A549 (cell line): ENCODE data around the gene ADAMTS14. TPM values are rescaled to one million over a fixed set of nuclear protein-coding genes. Genes with fewer than 3 reads are reported as not detected.
"Not testable (repeated sequence)": the region's sequence is repeated elsewhere in the genome, so short reads cannot be mapped to it uniquely, and the experiment has no call there.

Source experiments
- ATAC-seq, 2 experiments: fragments of 200-7000 bp in 1 of 2; fragments of >200 bp in 1 of 2; cut with Nextera tagmentation in 1 of 2; cut with Tn5 transposase in 1 of 2; 3 replicates each; pipeline versions ENCODE4 v1.8.0 to v1.9.1; 2018 to 2020; ENCODE audit warnings: mild to moderate bottlenecking in 1 of 2, moderate library complexity in 1 of 2
- CTCF ChIA-PET: fragments of 300-600 bp; sonication (Branson Sonifier 250); formaldehyde crosslinking; extraction: SDS; loops from one replicate; lab custom pipeline; 2021; ENCODE audit warnings: antibody characterized with exemption, inconsistent platforms; lab: Yijun Ruan, JAX
- POLR2A ChIA-PET: fragments of 350-600 bp; formaldehyde crosslinking; extraction: SDS; loops from one replicate; lab custom pipeline; 2021; ENCODE audit warnings: antibody characterized with exemption, inconsistent platforms; lab: Yijun Ruan, JAX
- DNase-seq, 2 experiments: peaks; one replicate each; pipeline versions ENCODE4 v3.0.0 to v3.0.0-alpha.2; 2011 to 2016; ENCODE audit warnings: low read depth in 1 of 2, low spot score in 1 of 2
- FAIRE-seq: peaks from 2 replicates; lab custom pipeline; 2011; peaks lifted over from hg19 to GRCh38; lab: Jason Lieb, UNC
- H3K27ac ChIP-seq, 2 experiments: fragments of >200 bp; sonication (Bioruptor Twin); formaldehyde crosslinking; 3 replicates each; pipeline ENCODE4 v1.5.1; 2016 to 2017
- H3K4me1 ChIP-seq: fragments of >200 bp; sonication (Bioruptor Twin); formaldehyde crosslinking; 3 replicates; pipeline ENCODE4 v1.6.1; 2016
- H3K4me2 ChIP-seq: fragments of >200 bp; sonication (Bioruptor Twin); formaldehyde crosslinking; 3 replicates; pipeline ENCODE4 v1.6.1; 2016
- H3K4me3 ChIP-seq: fragments of >200 bp; sonication (Bioruptor Twin); formaldehyde crosslinking; 3 replicates; pipeline ENCODE4 v1.5.1; 2016
- H3K9me3 ChIP-seq: fragments of >200 bp; sonication (Bioruptor Twin); formaldehyde crosslinking; 3 replicates; pipeline ENCODE4 v1.6.1; 2016
- CBX2 ChIP-seq: fragments of 200-600 bp; sonication (generic); IDR thresholded peaks from 2 replicates; pipeline ENCODE4 v1.6.1; 2016; ENCODE audit warnings: low read depth, mild to moderate bottlenecking, borderline replicate concordance
- CHD4 ChIP-seq: fragments of 200-600 bp; sonication (generic); IDR thresholded peaks from 2 replicates; pipeline ENCODE4 v1.6.1; 2016; ENCODE audit warnings: antibody characterized with exemption, mild to moderate bottlenecking, borderline replicate concordance
- CTCF ChIP-seq: fragments of >200 bp; sonication (Bioruptor Twin); formaldehyde crosslinking; IDR thresholded peaks from 3 replicates; pipeline ENCODE4 v1.5.1; 2016
- EHF ChIP-seq: fragments of 250-450 bp; sonication (Bioruptor Pico); IDR thresholded peaks from 2 replicates; pipeline ENCODE4 v1.5.0; 2020; ENCODE audit warnings: mild to moderate bottlenecking
- EP300 ChIP-seq, 2 experiments: fragments of >200 bp; sonication (Bioruptor Twin); formaldehyde crosslinking; IDR thresholded peaks; 2 replicates in 1 of 2; 3 replicates in 1 of 2; pipeline ENCODE4 v1.6.1; 2016 to 2017
- FOSB ChIP-seq: fragments of 250-450 bp; sonication (Bioruptor Pico); IDR thresholded peaks from 2 replicates; pipeline ENCODE4 v1.5.0; 2020; ENCODE audit warnings: mild to moderate bottlenecking, moderate library complexity
- HEYL ChIP-seq: fragments of 250-450 bp; sonication (Bioruptor Pico); IDR thresholded peaks from 2 replicates; pipeline ENCODE4 v1.8.0; 2021; ENCODE audit warnings: mild to moderate bottlenecking, moderate library complexity
- HMGXB4 ChIP-seq: fragments of 250-450 bp; sonication (Bioruptor Pico); IDR thresholded peaks from 2 replicates; pipeline ENCODE4 v1.5.0; 2021; ENCODE audit warnings: mild to moderate bottlenecking, moderate library complexity, borderline replicate concordance
- HOXB13 ChIP-seq: fragments of 250-450 bp; sonication (Bioruptor Pico); IDR thresholded peaks from 2 replicates; pipeline ENCODE4 v1.5.0; 2020; ENCODE audit warnings: low read depth, mild to moderate bottlenecking, moderate library complexity
- MAZ ChIP-seq: fragments of 150-350 bp; IDR thresholded peaks from 2 replicates; pipeline ENCODE4 v1.6.1; 2014; ENCODE audit warnings: antibody characterized with exemption, low read depth, low read length, borderline replicate concordance
- NFE2L2 ChIP-seq: fragments of 150-350 bp; conservative IDR thresholded peaks from 2 replicates; pipeline ENCODE4 v1.6.1; 2014; ENCODE audit warnings: low read length
- POLR2A ChIP-seq: IDR thresholded peaks from 2 replicates; pipeline ENCODE4 v1.6.1; 2012; ENCODE audit warnings: mild to moderate bottlenecking, low read length
- POLR2AphosphoS2 ChIP-seq: conservative IDR thresholded peaks from 2 replicates; pipeline ENCODE4 v1.6.1; 2012; ENCODE audit warnings: low read length, improper control_type of control experiment, inconsistent platforms
- TFCP2L1 ChIP-seq: fragments of 250-450 bp; sonication (Bioruptor Pico); IDR thresholded peaks from 2 replicates; pipeline ENCODE4 v1.5.0; 2021; ENCODE audit warnings: mild to moderate bottlenecking
- ZC3H11A ChIP-seq: fragments of 450-650 bp; IDR thresholded peaks from 2 replicates; pipeline ENCODE4 v1.6.1; 2014; ENCODE audit warnings: antibody characterized with exemption, mild to moderate bottlenecking
- ZNF302 ChIP-seq: fragments of 250-450 bp; sonication (Bioruptor Pico); IDR thresholded peaks from 2 replicates; pipeline ENCODE4 v1.9.0; 2021; ENCODE audit warnings: inconsistent platforms, mild to moderate bottlenecking, moderate library complexity
- ZSCAN20 ChIP-seq: fragments of 250-450 bp; sonication (Bioruptor Pico); IDR thresholded peaks from 2 replicates; pipeline ENCODE4 v1.8.0; 2022; ENCODE audit warnings: mild to moderate bottlenecking, moderate library complexity
- WGBS: methylation state at CpG from one replicate; pipeline ENCODE4 v1.1.6; 2017; ENCODE audit errors: missing lambda C conversion rate; 5-methylcytosine and 5-hydroxymethylcytosine counted together
- polyA plus RNA-seq, 4 experiments: library from polyadenylated mRNA; depleted of rRNA in 3 of 4; stranded (reverse); fragments of >200 nt; fragmentation: RNase III in 1 of 4; extraction: RNeasy Plus Mini Kit Qiagen cat#74134 plus additional on column Dnase treatment in 1 of 4; gene quantifications; 2 replicates in 3 of 4; 3 replicates in 1 of 4; pipeline ENCODE4 v1.2.3, GENCODE V29; 2011 to 2017
- TF ChIP-seq, protein P1 (sequence below): fragments of 200-600 bp; sonication (generic); IDR thresholded peaks from 2 replicates; pipeline ENCODE4 v1.6.1; 2016; ENCODE audit warnings: antibody characterized with exemption, mild to moderate bottlenecking, moderate library complexity
- TF ChIP-seq, protein P2 (sequence below): fragments of 250-450 bp; sonication (Bioruptor Pico); IDR thresholded peaks from 2 replicates; pipeline ENCODE4 v1.5.0; 2020; ENCODE audit warnings: low read depth, mild to moderate bottlenecking, moderate library complexity
- TF ChIP-seq, protein P3 (sequence below): IDR thresholded peaks from 2 replicates; pipeline ENCODE4 v1.6.1; 2012

The ADAMTS14 gene
- polyA plus RNA-seq, 2 of the 4 experiments (the other 2 are of a cell fraction) = 0.03 TPM; not detected in 1

- no peak for DNase-seq
- Histone ChIP-seq H3K27ac (no peak overlapping the region), H3K4me2 (no peak overlapping the region), H3K4me3 (no peak overlapping the region), H3K9me3 (peaks cover 3% of the 10 kb centered on the region; the same call in 1 of the 3 replicates), H3K4me1 (no peaks in the 10 kb centered on the region)
- FAIRE-seq = no peak
- TF ChIP-seq NFE2L2 = no peak
- TF ChIP-seq MAZ = no peak
- no peak for TF ChIP-seq EHF
- TF ChIP-seq, protein P1, sequence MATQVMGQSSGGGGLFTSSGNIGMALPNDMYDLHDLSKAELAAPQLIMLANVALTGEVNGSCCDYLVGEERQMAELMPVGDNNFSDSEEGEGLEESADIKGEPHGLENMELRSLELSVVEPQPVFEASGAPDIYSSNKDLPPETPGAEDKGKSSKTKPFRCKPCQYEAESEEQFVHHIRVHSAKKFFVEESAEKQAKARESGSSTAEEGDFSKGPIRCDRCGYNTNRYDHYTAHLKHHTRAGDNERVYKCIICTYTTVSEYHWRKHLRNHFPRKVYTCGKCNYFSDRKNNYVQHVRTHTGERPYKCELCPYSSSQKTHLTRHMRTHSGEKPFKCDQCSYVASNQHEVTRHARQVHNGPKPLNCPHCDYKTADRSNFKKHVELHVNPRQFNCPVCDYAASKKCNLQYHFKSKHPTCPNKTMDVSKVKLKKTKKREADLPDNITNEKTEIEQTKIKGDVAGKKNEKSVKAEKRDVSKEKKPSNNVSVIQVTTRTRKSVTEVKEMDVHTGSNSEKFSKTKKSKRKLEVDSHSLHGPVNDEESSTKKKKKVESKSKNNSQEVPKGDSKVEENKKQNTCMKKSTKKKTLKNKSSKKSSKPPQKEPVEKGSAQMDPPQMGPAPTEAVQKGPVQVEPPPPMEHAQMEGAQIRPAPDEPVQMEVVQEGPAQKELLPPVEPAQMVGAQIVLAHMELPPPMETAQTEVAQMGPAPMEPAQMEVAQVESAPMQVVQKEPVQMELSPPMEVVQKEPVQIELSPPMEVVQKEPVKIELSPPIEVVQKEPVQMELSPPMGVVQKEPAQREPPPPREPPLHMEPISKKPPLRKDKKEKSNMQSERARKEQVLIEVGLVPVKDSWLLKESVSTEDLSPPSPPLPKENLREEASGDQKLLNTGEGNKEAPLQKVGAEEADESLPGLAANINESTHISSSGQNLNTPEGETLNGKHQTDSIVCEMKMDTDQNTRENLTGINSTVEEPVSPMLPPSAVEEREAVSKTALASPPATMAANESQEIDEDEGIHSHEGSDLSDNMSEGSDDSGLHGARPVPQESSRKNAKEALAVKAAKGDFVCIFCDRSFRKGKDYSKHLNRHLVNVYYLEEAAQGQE = no peak
- no peak for TF ChIP-seq ZSCAN20 (CRISPR knock-in tag)
- no peak for TF ChIP-seq CTCF
- WGBS = 47% methylated on average over 2 of the region's 2 CpGs
- POLR2A ChIA-PET = no interaction called here
- no peak for ATAC-seq
- CTCF ChIA-PET = interaction anchor here (1.0 to 2.3 kb wide), 4 partner anchors 10 to 220 kb away, joined by 3 to 6 read pairs (median 4); no protein-coding TSS in a partner anchor
Observed at GRCh38 chr10:70770001-70770400, 97.7 kb downstream of the ADAMTS14 start.

DNA sequence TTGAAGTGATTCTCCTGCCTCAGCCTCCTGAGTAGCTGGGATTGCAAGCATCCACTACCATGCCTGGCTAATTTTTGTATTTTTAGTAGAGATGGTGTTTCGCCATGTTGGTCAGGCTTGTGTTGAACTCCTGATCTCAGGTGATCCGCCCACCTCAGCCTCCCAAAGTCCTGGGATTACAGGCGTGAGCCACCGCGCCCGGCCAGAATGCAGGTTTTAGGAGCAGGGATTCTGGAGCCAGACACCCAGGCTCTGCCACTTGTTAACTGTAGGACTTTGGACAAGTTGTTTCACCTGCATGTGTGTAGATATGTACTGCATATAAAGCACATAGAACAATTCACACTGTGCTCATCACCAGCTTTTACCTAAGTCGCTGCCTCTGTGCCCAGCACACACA, 98.2 kb downstream of the ADAMTS14 start:
- H3K9me3 ChIP-seq, POLR2A ChIA-PET, ATAC-seq, FAIRE-seq, H3K27ac ChIP-seq, DNase-seq, H3K4me1 ChIP-seq, H3K4me2 ChIP-seq, H3K4me3 ChIP-seq: not testable (repeated sequence)
- CTCF ChIA-PET = interaction anchor here (1.0 to 1.3 kb wide), 3 partner anchors 11 to 219 kb away, joined by 3 to 4 read pairs (median 4); no protein-coding TSS in a partner anchor
- 76% methylated on average over 7 of the region's 7 CpGs for WGBS

DNA sequence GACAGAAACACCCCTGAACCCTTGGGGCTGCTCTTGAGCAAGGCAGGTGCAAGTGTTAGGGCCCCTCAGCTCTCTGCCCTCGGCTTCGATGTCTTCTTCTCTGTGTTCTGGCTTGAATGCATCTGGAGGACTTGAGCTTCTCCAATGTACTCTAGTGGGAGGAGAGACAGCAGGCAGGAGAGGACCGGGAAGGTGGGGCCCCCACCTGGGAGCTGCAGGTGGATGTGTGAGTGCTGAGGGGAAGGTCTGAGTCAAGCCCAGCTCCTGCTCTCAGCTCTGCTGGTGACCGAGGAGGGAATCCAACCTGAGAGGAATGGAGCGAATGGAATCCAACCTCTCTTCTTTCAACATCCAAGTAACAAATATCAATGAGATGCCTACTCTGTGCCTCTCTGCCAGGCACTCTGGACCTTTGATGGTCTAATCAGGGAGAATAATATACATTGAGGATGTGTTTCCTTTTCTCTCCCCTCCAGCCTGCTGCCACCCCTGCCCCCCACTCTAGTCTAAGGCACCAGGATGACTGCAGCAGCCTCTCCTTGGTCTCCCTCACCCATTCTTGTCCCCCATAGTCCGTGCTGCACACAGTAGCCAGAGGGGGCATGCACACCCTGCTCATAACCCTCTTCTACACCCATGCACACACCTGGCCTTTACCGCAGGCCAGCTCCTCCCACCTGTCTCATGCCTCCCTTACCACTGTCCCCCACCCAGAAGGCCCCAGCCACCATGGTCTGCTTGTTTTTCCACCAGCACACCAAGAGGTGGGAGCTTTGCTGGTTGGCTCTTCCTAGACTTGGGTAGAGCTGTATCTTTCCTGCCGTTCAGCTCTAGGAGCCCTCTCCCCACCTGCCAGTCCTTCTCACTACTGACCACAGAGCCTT, 99.2 kb downstream of the ADAMTS14 start:
- Histone ChIP-seq H3K4me3 (no peak overlapping the region), H3K4me2 (no peak overlapping the region), H3K27ac (no peak overlapping the region), H3K9me3 (no peaks in the 10 kb centered on the region), H3K4me1 (no peaks in the 10 kb centered on the region)
- ChIA-PET POLR2A (no interaction called here), CTCF (interaction anchor here (5.7 kb wide), 1 partner anchor 12 kb away, joined by 41 read pairs; no protein-coding TSS in a partner anchor)
- DNase-seq (no peak), ATAC-seq (no peak), FAIRE-seq (no peak)
- TF ChIP-seq FOSB (CRISPR knock-in tag) (no peak), POLR2AphosphoS2 (no peak), CBX2 (no peak), ZNF302 (no peak), ZSCAN20 (CRISPR knock-in tag) (no peak), EP300 (IDR thresholded peaks at IDR 0.05) (no peak), HEYL (CRISPR knock-in tag) (no peak), CHD4 (no peak), POLR2A (no peak), HMGXB4 (CRISPR knock-in tag) (no peak), ZC3H11A (no peak), EHF (no peak), TFCP2L1 (CRISPR knock-in tag) (no peak), HOXB13 (CRISPR knock-in tag) (no peak)
- TF ChIP-seq, protein P2, sequence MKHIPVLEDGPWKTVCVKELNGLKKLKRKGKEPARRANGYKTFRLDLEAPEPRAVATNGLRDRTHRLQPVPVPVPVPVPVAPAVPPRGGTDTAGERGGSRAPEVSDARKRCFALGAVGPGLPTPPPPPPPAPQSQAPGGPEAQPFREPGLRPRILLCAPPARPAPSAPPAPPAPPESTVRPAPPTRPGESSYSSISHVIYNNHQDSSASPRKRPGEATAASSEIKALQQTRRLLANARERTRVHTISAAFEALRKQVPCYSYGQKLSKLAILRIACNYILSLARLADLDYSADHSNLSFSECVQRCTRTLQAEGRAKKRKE (CRISPR knock-in tag) = no peak
- TF ChIP-seq, protein P3, sequence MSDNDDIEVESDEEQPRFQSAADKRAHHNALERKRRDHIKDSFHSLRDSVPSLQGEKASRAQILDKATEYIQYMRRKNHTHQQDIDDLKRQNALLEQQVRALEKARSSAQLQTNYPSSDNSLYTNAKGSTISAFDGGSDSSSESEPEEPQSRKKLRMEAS = no peak
- 65% methylated on average over 8 of the region's 8 CpGs for WGBS
